GM21786 (cell line): ENCODE measurements around the gene L3MBTL3.

Experiments
- ATAC-seq: cut with Tn5 transposase; IDR thresholded peaks from one replicate; pipeline ENCODE4 v1.9.1; 2021; ENCODE audit not compliant: unreplicated experiment

Gene L3MBTL3

DNA sequence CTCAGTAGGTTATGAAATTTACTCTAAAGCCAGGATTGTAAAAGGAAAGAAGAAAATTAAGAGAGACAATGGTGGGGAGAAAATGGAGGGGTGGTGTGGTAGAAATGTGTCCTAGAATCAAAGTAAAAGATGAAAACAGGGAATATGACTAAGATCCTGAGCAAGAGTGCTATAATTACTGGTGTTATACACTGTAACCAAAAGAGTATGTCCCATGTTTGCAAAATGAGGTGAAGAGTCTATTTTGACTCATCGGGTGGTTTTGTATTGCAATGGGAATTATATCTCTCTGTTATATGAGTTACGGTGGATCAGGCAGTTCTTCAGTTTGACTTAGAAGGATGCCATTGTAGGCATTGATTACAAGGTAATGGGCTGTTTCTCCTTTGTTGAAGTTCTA lies 8.5 kb downstream of the L3MBTL3 start:
- ATAC-seq = no peak

DNA sequence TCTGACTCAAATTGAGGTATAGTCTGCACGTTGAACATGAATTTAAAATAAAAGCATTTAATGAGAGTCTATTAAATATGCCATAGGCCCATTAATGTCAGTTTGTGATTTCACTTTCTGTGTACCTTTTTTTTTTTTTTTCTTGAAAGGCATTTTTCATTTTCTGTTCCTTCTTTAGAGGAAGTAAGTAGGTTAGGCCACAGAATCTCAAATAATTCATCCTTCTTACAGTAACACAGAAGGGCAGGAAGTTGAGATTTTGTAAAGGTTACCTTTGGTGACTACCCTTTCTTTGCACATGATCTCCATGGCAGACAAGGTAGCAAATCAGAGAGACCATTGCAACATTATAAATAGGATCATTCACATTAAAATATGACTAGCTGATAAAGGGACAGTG lies 9.6 kb downstream of the L3MBTL3 start:
- peak; percentile 88 for ATAC-seq

DNA sequence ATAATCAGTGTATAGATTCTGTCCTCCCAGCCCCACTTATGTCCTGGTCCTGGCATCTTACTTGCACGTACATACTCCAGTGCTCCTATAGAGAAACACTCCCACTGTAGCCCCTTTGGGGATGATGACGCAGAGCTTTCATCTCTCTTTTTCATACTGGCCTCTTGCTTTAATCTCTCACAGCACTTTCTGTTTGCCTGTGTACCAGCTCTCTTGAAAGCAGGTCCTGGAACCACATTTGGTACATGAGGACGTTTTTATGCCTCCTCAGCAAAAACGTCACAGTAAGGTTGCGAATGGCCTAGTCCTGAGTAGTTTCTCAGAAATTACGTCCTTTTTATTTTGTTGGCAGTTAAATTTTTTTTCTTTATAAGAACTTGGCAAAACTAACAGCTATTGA lies 10.8 kb downstream of the L3MBTL3 start:
- ATAC-seq = no peak

DNA sequence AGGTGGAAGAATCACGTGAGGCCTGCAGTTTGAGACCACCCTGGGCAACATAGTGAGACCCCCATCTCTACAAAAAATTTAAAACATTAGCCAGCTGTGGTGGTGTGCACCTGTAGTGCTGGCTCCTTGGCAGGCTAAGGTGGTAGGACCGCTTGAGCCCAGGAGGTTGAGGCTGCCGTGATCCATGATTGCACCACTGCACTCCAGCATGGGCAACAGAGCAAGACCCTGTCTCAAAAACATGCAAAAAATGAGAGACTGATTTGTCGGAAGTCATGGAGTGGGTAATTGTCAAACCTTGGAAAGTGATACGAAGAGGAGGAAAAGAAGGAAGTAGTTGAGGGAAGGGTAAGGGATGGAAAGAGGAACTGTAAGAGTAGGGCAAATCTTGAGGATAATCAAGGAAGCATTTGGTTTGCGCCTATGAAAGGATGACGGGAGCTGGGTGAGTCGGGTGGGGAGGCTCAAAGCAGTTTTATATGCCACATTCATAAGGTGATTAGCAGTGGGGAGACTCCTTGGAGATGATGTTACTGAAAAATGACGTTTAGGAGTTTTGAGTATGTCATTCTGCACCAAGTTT lies 14.5 kb downstream of the L3MBTL3 start:
- no peak for ATAC-seq

DNA sequence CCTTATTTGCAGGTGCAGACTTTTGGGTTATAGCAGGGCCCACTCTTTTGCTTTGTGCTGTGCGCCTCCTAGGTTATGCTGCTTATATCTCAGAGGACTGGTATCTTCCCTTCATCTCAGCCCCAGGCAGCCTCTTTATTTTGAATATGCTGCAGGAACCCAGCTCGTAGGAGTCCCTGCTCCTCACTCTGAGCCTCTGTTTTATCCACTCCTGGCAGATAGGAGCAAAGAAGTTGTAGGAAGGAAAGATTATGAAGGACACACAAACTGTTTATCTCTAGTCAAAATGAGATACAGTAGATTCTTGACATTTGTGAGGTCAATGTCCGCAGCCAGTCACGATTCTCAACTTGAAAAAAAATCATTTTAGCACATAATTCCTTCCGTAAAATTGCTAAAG lies 15.6 kb downstream of the L3MBTL3 start:
- ATAC-seq = no peak

DNA sequence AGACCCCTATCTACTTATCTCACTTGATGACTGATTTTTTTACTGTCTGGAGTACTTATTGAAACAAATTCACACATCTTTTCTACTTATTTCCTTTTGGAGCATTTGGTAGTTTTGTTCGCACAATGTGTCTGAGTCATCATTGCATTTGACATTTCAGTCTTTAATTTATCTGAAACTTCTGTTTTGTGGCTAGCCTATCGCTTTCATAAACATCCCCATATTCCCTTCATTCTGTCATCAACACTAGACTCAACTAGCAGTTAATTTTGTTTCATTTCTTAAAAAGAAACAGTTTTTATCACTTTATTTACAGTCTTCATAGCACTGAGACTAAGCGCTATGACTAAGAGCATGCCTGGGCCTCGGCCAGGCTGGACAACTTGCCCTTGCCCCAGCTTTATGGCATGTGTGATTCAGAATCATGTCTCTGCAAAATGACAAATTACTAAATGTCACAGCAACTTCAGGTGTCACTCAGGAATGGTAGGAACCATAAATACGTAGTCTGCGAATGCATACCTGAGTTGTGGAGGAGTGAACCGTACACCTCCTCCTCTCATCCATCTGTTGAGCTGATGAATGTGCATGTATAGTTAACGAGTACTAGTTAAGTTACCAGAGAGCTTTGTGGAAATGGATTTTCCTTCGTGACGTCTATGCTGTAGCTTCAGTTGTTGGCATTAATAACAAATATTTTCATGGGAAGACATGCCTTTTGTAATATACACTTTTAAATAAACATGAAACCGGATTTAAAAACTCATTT lies 16.2 kb downstream of the L3MBTL3 start:
- no peak for ATAC-seq

DNA sequence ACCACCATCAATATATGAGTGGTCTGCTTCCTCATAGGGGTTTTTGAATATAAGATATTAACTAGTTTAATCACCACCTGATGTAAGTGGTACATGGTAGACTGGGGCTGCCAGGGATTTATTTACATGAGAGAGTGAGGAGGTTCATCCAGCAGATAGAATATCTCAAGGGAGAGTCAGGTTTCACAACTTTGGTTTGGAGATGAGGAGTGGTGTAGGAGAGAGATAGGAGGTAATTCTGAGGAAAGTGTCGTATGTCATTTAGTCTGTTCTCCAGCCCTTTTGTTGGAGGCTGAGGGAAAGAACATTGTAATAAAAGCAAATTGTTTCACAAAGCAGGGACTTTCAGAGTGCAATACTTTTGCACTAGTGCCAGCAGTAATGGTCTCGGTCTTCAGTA lies 16.8 kb downstream of the L3MBTL3 start:
- ATAC-seq = no peak

DNA sequence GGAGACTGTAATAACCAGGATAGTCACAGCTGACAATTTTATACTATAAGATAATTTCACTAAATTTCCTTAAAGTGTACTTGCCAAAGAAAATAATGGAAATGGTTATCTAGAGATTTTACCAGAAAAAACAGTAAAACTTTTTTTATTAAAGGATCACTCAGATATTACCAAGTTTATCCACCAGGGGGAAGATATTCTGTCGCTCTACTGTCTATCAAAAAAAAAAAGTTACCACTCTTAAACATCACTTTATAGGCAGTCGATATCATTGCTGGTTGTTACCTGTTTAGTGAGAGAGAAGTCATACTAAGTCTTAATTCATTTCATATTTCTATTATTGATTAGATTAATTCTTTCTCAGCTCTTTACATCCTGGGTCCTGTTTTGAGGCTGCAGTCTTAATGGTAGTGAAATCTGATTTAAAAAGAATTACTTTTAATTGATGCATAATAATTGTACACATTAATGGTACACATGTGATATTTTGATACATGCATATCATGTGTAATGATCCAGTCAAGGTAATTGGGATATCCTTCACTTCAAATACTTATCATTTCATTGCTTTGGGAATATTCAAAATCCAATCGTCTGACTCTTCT lies 18.9 kb downstream of the L3MBTL3 start:
- no peak for ATAC-seq

DNA sequence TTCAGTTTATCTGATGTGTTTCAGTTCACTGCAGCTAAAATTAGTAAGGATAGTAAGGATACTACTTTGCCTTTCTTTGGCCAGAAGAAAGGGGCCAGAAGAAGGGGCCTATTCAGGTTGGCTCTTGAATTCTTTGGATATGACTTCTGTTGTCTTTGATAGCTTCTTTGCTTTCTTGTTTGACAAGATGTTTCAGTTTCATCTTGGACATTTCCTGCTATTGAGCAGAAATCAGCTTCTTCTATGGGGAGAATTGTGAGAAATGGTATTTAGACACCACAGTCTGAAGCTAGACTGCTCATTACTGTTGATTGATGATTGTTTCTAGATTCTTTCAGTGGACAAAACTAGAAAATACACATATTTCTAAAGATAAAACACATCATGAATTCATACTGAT lies 23.2 kb downstream of the L3MBTL3 start:
- ATAC-seq = no peak

DNA sequence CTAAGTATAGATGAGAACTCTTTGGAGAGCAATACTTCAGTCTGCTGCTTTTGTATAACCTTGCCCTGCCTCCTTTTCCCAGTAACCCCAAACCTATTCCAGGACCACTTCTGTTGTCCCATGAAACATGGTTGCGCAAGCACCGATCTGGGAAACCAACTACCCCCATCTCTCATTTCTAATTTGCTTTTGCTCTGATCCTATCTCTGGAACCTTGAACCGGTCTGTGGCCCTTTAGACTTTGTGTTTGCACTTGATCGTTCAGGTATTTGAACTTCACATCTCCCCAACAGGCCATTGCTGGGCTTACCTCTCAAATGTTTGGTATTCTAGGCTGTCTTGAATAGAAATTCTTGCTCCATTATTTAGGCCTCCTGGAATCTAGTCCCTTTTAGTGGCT lies 25.0 kb downstream of the L3MBTL3 start:
- no peak for ATAC-seq

DNA sequence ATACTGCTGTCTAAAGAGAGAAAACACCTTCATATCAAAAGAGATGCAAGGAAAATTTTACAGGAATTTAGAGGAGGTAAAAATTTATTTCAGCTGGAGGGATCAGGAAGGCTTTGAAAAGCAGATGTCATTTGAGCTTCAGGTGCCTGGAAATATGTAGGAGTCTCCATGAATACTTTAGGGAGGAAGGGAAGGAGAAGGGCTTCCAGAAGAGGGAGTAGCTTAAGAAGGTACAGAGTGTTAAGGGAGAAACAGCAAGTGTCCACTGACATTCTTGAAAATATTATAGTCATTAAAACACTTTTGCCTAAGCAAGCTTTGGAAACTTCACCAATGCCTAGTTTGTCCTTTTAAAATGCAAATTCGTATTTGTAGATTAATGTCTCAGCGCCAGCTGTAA lies 27.2 kb downstream of the L3MBTL3 start:
- ATAC-seq = no peak

DNA sequence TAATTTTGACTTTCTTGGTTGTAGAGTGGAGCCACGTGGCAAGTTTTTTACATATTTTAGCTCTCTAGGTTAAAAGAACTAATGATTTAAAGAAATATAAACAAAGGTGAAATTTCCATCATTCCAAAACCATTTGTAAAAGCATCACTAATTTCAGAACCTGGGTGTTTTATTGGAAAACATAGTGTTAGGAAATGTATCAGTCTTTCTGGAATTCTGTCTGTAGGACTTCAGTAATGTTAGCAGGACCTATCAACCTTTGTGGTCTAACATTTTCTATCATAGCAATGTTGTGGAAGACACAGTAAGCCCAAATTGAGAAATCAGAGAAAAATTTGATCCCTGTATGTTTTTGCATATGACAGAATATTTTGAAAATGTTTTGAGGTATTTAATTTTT lies 28.3 kb downstream of the L3MBTL3 start:
- no peak for ATAC-seq

DNA sequence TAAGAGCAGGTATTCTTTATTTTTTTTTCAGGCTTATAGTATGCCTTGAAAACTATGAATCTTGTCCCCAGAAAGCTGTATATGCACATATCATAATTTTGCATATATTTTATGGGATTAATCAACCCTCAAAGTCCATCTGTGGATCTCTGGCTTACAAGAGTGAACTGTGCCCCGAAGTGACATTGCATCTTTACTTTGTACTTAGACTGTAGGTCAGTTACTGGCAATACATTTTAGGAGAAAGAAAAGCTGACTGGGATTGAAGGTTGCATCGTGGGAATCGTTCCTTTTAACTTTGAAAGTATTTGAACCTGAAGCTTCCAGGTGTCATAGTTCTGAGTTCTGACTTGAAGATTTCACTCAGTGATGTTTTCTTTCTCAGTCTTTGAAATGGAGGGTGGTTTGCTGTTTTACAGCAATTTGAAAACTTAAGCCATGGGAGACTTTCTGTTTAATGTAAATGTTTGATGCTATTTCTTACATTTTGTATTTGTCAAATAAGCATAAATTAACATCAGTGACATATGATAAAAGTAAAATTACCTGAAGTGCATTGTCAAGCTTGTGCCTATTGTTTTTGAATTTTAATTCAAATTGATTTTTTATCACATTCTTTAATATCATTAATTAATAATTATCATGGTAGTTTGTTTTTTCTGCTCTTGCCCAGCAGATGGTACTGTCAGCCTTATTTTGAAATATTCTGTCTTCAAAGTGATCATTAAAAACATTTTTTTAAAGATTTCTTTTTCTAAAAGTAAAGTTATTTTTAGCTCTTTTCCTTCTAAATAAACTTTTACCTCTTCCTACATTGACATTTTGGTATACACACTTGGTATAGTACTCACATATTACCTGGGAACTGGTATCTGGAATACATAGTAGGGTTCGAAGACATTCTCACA lies 29.0 kb downstream of the L3MBTL3 start:
- no peak for ATAC-seq

DNA sequence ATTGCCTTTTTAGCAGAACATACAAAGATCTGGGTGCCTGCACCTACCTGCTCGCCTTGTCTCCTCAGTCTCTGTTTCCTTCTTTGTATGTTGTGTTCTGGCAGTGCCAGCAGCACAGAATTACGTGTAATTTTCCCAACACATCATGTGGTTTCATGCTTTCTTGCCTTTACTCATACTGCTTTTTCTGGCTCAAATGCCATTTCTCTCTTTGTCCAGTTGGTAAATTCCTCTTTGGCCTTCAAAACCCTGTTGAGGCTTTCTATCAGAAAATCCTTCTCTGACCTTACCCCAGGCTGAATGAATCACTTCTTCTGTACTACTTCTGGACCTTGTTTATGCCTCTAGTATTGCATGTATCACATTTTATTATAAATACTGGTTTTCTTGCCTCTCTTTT lies 31.8 kb downstream of the L3MBTL3 start:
- ATAC-seq = no peak

DNA sequence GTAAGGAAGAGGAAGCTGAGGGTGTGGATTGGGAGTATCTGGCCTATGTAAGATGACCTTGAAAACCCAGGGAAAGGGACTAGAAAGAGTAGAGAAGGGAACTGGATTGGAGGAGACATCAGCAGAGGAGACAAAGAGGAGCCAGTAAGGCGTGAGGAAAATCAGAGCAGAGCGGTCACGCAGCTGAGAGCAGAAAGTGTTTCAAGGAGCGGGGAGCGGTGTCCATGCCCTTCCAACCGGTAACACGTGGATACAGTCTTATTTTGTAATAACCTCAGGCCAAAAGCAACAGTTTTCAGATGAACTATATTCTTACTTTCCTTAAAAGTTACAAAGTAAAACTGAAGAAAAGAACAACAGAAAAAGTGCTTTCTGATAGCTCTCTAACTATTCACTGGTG lies 36.3 kb downstream of the L3MBTL3 start:
- ATAC-seq = no peak

DNA sequence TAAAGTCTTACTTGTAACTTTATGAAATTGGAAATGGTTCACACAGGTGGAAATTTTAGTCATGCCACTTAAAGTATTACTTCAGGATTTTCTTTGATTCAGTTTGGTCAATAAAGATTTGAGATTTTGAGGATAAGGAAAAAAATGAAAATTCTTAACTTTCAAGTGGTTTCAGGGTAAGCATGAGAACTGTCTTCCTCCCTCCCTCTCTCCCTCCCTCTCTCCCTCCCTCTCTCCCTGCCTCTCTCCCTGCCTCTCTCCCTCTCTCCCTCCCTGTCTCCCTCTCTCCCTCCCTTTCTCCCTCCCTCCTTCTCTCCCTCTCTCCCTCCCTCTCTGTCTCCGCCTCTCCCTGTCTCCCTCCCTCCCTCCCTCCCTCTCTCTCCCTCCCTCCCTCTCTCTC lies 36.9 kb downstream of the L3MBTL3 start:
- ATAC-seq = no peak

DNA sequence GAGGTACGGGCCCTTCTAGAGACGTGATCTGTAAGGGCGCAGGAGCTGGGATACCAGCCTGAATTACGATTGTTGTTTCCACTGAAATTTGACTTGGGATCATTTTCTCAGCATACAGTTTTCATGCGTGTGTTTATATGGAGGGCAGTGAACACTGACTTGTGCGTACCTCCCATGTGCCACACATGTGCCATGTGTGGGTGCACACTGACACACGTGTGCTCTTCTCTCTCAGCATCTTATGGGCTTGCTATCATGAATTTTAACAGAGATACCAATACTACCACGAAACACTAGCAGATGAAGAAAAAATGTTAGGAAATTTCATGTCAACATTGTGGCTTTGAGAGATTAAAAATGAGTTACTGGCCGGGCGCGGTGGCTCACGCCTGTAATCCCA lies 39.1 kb downstream of the L3MBTL3 start:
- ATAC-seq = no peak

DNA sequence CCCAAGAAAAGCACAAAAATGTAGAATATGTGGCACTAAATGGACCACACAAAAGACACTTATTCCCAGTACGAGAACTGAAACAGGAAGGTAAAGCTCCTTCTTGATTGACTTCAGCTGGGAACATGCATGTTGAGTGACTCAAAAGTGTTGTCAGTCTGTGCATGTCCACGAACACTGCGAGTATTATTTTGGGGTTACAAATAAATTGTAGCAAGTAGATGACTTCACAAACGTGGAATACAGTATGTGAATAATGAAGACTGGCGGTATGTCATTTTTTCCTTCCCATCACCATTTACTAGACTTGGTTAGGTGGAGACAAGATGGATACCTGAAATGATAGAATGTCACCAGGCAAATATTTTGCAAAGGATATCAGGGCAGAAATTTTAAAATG lies 45.4 kb downstream of the L3MBTL3 start:
- ATAC-seq = no peak

DNA sequence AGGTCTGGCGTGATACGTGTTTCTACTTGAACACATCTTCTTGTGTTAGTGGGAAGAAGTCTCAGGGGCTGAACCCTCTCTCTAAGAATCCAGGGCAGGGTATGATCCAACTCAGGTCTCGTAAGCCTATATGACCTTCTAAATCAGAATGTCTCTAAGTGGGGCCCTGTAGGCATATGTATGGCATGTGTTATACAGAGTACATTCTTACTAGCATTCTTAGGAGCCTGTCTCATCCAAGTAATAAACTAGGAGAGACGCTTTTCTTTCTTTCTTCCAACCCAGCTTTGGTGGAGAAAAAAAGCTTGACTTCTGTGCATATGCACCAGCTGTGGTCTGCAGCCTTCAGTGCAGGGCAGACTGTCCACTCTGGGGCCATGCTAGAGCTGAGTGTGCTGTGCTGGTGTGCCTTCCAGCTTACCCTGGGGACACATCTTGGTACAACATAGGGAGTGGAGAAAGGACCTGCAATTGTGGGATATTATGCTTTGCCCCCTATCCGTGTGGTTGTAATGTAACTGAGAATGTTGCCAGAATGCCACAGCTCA lies 47.3 kb downstream of the L3MBTL3 start:
- no peak for ATAC-seq

DNA sequence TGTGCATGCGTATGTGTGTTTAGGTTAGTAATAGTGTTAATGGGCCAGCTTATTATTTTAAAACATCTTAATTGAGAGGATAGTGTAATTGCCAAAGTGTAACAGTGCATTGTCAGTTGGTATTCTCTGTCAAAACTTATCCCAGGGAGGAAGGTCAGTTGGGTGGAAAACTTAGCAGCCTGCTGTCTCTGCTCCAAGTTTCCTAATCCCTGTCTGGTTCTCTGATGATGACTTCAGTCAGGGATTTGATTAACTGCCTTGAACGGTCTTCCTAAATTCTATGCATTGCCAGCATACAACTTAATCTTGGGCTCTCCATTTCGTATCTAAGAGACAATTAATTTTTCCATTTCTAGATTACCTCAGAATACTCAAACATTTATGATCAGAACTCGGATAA lies 51.1 kb downstream of the L3MBTL3 start:
- no peak for ATAC-seq

DNA sequence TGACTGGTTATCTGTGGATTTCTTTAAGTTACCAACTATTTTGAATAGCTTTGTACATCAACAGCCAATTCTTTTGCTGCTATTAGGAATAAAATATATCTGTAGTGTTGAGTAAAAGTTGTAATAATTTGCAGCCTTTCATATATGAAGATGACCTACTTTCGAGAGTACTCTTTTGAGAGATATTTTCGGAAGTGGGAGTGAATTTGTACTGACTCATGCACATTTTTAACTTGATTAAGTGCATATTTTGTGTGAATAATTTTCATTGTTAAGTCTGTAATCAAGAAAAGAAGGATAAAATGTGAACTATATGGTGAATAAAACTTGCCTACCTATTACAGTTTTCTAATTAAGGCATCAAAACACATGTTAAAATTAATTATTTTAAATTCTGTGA lies 51.9 kb downstream of the L3MBTL3 start:
- no peak for ATAC-seq
